PFSK-1 (cell line): Measurements from ENCODE around the gene NAT8L.

Experiments
- FOXP2 ChIP-seq: optimal IDR thresholded peaks from 2 replicates; pipeline ENCODE3; 2011; ENCODE audit warnings: borderline replicate concordance, control low read depth, inconsistent platforms; ENCODE audit not compliant: insufficient read depth; ENCODE audit errors: extremely low read length, extremely low read depth
- POLR2AphosphoS5 ChIP-seq: IDR thresholded peaks from 2 replicates; pipeline ENCODE4 v1.6.1; 2012; ENCODE audit warnings: low read depth, mild to moderate bottlenecking, control low read depth, low read length, moderate library complexity
- REST ChIP-seq, 2 experiments: IDR thresholded peaks; 2 replicates each; pipeline versions ENCODE4 v1.6.1 to v1.8.0; 2011 to 2012; ENCODE audit warnings: low read depth in 2 of 2, low read length in 2 of 2, control low read depth in 1 of 2, inconsistent platforms in 1 of 2, mild to moderate bottlenecking in 1 of 2, moderate library complexity in 1 of 2; ENCODE audit not compliant: insufficient read depth in 1 of 2
- SIN3A ChIP-seq: IDR thresholded peaks from 2 replicates; pipeline ENCODE4 v1.6.1; 2012; ENCODE audit warnings: mild to moderate bottlenecking, low read length, moderate library complexity, borderline replicate concordance; ENCODE audit not compliant: insufficient read depth
- TAF1 ChIP-seq: IDR thresholded peaks from 2 replicates; pipeline ENCODE4 v1.6.1; 2012; ENCODE audit warnings: low read length, control low read depth, borderline replicate concordance; ENCODE audit not compliant: insufficient read depth

GRCh38 chr4:2046031-2046961 is 12.8 kb upstream of the NAT8L start:
- TF ChIP-seq REST (IDR thresholded peaks at IDR 0.05; ENCODE audit: insufficient read depth in 1 of 2, low read depth in 2 of 2, low read length in 2 of 2), result no peak
- TF ChIP-seq TAF1, result no peak
- TF ChIP-seq POLR2AphosphoS5, result no peak
- no peak for TF ChIP-seq SIN3A
- no peak for TF ChIP-seq FOXP2
